NCI-H1436 treated with DMSO at 0.1 percent for 48 hours (cell line): ENCODE measurements around the gene RNH1.
A peak's percentile ranks its signal among the peaks of the same experiment; 100 is the strongest.
"Not testable (repeated sequence)": the region's sequence is repeated elsewhere in the genome, so short reads cannot be mapped to it uniquely, and the experiment has no call there.

Experiments
- DNase-seq: peaks from one replicate; lab custom pipeline; 2025; lab: John Stamatoyannopoulos, UW

Gene RNH1

GRCh38 chr11:520428-521176 lies 13.6 kb upstream of the RNH1 start:
- no peak for DNase-seq

- no peak for DNase-seq
Measured at GRCh38 chr11:518463-519202, 11.6 kb upstream of the RNH1 start.

GRCh38 chr11:516918-517685 lies 10.1 kb upstream of the RNH1 start:
- DNase-seq = not testable (repeated sequence)

GRCh38 chr11:516400-516799 lies 9.4 kb upstream of the RNH1 start:
- DNase-seq = no peak

- DNase-seq = no peak
Measured at GRCh38 chr11:515131-515530, 8.1 kb upstream of the RNH1 start.

- no peak for DNase-seq
Measured at GRCh38 chr11:514606-515005, 7.6 kb upstream of the RNH1 start.

- no peak for DNase-seq
Measured at GRCh38 chr11:512761-513595, 5.9 kb upstream of the RNH1 start.

GRCh38 chr11:508956-509355 lies 1.9 kb upstream of the RNH1 start:
- no peak for DNase-seq

- no peak for DNase-seq
Measured at GRCh38 chr11:507727-508515, 879 bp upstream of the RNH1 start.

GRCh38 chr11:506238-506994 lies 626 bp downstream of the RNH1 start:
- DNase-seq = peak; percentile 69

GRCh38 chr11:504994-505344 lies 2.1 kb downstream of the RNH1 start:
- no peak for DNase-seq

GRCh38 chr11:504053-504993 lies 2.7 kb downstream of the RNH1 start:
- DNase-seq = no peak

- DNase-seq = no peak
Measured at GRCh38 chr11:503179-503981, 3.7 kb downstream of the RNH1 start.

GRCh38 chr11:502288-503178 lies 4.5 kb downstream of the RNH1 start:
- no peak for DNase-seq

GRCh38 chr11:501683-502287 lies 5.3 kb downstream of the RNH1 start:
- no peak for DNase-seq

GRCh38 chr11:501001-501682 lies 5.9 kb downstream of the RNH1 start:
- no peak for DNase-seq
